LHCN-M2 (cell line): ENCODE results near the gene ORC1. TPM values are rescaled to one million over a fixed set of nuclear protein-coding genes. Genes with fewer than 3 reads are reported as not detected.

Experiments
- DNase-seq: peaks from one replicate; pipeline ENCODE4 v3.0.0-alpha.2; 2012; ENCODE audit warnings: low read depth
- polyA plus RNA-seq: library from polyadenylated mRNA; unstranded; fragments of >200 nt; gene quantifications from one replicate; pipeline ENCODE4 v1.2.1, GENCODE V29; 2012; ENCODE audit warnings: missing spikeins
- total RNA-seq: library from RNA; depleted of rRNA; stranded (reverse); fragments of >200 nt; gene quantifications from 2 replicates; pipeline ENCODE4 v1.2.3, GENCODE V29; 2014; rRNA removed

ORC1 gene
- total RNA-seq: 15.6 and 18.2 TPM in 2 replicates
- 5.4 TPM for polyA plus RNA-seq

- DNase-seq: peak; percentile 96
Observed at GRCh38 chr1:52404116-52404974, at the start of gene ORC1, which contains the start of gene PRPF38A. TSS of gene ORC1 (minus strand) at chr1:52404423. CDS start at chr1:52402223, 2,200 bp downstream. TSS of gene PRPF38A (plus strand) at chr1:52404602. CDS start at chr1:52404750, 148 bp downstream.

GRCh38 chr1:52444463-52444862 is 40.2 kb upstream of the ORC1 start:
- DNase-seq: no peak

- DNase-seq: no peak
Observed at GRCh38 chr1:52439976-52440375, 35.8 kb upstream of the ORC1 start.

GRCh38 chr1:52436817-52437216 is 32.6 kb upstream of the ORC1 start:
- no peak for DNase-seq

- no peak for DNase-seq
Observed at GRCh38 chr1:52435650-52436049, 31.4 kb upstream of the ORC1 start.

- no peak for DNase-seq
Observed at GRCh38 chr1:52435211-52435610, 31.0 kb upstream of the ORC1 start.

GRCh38 chr1:52432807-52433206 is 28.6 kb upstream of the ORC1 start:
- DNase-seq: no peak

- no peak for DNase-seq
Observed at GRCh38 chr1:52427152-52427551, 22.9 kb upstream of the ORC1 start.

- DNase-seq: peak; percentile 25
Observed at GRCh38 chr1:52426371-52426770, 22.1 kb upstream of the ORC1 start.

GRCh38 chr1:52424813-52425212 is 20.6 kb upstream of the ORC1 start:
- peak; percentile 10 for DNase-seq

GRCh38 chr1:52424231-52424636 is 20.0 kb upstream of the ORC1 start:
- no peak for DNase-seq

- no peak for DNase-seq
Observed at GRCh38 chr1:52423771-52424170, 19.5 kb upstream of the ORC1 start.

GRCh38 chr1:52423055-52423454 is 18.8 kb upstream of the ORC1 start:
- no peak for DNase-seq

- DNase-seq: no peak
Observed at GRCh38 chr1:52420713-52421112, 16.5 kb upstream of the ORC1 start.

- no peak for DNase-seq
Observed at GRCh38 chr1:52416811-52417210, 12.6 kb upstream of the ORC1 start.

- DNase-seq: no peak
Observed at GRCh38 chr1:52414942-52415341, 10.7 kb upstream of the ORC1 start.

- DNase-seq: no peak
Observed at GRCh38 chr1:52413410-52413989, 9.3 kb upstream of the ORC1 start.

GRCh38 chr1:52404975-52405338 is 734 bp upstream of the ORC1 start:
- DNase-seq: no peak

GRCh38 chr1:52403566-52404115 is 582 bp downstream of the ORC1 start:
- peak; percentile 77 for DNase-seq

GRCh38 chr1:52402860-52403240 is 1.4 kb downstream of the ORC1 start:
- DNase-seq: no peak

- no peak for DNase-seq
Observed at GRCh38 chr1:52400131-52400530, 4.1 kb downstream of the ORC1 start.

- DNase-seq: no peak
Observed at GRCh38 chr1:52399629-52400028, 4.6 kb downstream of the ORC1 start.

- DNase-seq: no peak
Observed at GRCh38 chr1:52393174-52393573, 11.0 kb downstream of the ORC1 start.
